ENCODE results near the gene TPM2.

TPM2 gene

DNA sequence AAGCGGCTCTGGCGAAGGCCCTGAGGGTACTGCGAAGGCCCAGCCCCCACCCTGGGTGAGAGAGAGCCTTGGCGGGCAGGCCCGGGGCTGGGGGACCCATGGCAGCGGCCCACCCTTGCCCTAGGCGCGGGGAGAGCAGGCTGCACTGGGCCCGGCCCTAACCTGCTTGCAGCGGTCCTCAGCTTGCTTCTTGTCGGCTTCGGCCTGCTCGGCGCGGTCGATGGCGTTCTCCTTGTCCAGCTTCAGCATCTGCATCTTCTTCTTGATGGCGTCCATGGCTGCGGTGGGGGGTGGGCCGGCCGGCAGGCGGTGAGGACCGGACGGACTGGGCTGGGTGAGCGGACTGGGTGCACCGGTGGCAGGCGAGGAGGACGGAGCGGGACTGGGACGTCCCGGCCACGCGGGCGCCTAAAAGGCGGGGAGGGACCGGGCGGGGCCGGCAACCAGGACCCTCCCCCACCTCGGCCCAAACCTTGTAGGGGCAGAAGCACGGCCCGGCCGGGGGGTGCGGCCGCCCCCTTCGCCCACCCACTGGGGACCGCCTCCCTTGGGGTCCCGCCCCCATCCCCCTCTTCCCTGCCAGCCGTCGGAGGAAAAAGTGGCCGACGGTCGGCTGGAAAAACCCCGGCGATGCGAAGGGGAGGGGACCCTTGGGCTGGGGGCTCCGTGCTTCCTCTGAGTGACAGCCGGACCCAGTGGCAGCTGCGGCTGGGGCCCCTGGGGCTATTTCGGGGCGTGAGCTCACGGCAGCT is at the start of gene TPM2:
Gene TPM2, minus strand, starts transcription at position 384 of the 752 bp plus-strand sequence. Its CDS starts 108 bp downstream, at position 276.
- DNase-seq: no peak

DNA sequence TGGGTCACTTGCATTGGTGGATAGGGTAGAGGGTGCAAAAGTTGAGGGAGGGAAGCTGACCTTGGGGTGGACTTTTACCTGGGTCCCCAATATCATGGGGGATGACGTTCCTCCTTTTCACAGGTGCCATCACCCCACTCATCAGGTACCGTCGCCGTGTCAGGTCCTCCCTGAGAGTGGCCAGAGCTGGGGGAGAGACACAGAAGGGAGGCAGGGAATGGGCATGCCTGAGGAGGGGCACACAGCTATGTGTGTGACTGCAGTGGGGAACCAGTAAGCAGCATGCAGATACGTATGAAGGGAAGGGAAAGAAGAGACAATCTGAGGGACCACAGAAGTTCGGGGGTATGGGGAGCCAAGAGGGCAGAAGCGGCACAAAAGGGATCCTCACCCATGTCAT is 49.2 kb upstream of the TPM2 start:
- DNase-seq: no peak

DNA sequence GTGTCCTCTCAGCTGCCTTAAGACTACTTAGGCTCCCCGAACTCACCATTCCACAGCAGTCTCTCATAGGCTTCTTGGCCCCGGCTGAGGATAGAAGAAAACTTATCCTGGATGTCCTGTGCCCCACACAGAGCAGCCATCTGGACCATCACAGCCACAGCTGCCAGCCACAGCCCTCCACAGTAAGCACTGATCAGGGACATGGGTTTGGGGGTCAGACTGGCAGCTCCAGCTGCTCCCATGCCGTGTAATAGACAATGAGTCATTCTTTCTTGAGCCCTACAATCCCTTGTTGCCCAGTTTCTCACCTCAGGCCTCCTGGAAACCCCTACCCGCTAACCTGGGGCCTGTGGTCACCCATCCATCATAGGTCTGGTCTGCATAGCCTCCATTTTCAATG is 48.5 kb upstream of the TPM2 start:
- no peak for DNase-seq

DNA sequence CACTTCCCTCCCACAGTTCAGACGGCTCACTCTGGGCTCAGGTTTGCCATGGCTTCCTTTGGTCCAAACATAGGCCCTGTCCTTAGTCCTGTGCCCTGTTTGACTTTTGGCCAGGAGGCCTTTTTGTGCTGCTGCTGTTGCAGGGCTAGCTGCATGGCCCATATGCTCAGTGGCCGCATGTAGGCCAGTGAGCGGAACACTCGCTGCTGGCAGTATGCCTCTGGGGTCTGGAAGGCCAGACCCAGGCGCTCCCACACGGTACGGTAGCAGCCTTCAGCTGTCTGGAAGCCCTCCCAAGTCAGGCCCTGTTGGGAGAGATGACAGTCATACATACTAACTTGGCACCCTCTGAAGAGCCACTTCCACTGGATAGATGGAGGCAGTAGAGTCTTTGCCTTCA is 47.4 kb upstream of the TPM2 start:
- no peak for DNase-seq

DNA sequence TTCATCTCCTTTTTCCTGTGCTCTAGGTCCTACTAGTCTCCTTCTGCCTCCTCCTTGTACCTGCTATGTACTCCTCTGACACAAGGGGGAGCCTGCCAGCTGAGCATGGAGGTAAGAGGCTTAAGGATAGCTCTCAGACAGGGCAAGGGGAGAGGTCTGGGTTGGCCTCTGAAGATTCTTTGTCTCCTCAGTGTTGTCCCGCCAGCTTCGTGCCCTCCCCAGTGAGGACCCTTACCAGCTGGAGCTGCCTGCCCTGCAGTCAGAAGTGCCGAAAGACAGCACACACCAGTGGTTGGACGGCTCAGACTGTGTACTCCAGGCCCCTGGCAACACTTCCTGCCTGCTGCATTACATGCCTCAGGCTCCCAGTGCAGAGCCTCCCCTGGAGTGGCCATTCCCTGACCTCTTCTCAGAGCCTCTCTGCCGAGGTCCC is 46.5 kb upstream of the TPM2 start:
- DNase-seq: peak; percentile 75

DNA sequence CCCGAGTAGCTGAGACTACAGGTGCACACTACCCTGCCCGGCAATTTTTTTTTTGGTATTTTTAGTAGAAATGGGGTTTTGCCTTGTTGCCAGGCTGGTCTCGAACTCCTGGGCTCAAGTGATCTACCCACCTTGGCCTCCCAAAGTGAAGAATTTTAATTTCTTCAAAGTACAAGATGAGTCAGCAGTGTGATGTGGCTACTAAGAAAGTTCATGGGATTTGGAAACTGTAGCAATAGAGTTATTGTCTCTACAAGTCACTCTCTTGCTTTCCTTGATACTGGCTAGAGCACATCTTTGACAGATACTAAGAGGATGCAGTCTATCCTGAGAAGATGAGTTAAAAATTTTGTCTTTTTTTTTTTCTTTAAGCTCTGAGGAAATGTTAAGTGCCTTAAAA is 44.4 kb upstream of the TPM2 start:
- DNase-seq: no peak

DNA sequence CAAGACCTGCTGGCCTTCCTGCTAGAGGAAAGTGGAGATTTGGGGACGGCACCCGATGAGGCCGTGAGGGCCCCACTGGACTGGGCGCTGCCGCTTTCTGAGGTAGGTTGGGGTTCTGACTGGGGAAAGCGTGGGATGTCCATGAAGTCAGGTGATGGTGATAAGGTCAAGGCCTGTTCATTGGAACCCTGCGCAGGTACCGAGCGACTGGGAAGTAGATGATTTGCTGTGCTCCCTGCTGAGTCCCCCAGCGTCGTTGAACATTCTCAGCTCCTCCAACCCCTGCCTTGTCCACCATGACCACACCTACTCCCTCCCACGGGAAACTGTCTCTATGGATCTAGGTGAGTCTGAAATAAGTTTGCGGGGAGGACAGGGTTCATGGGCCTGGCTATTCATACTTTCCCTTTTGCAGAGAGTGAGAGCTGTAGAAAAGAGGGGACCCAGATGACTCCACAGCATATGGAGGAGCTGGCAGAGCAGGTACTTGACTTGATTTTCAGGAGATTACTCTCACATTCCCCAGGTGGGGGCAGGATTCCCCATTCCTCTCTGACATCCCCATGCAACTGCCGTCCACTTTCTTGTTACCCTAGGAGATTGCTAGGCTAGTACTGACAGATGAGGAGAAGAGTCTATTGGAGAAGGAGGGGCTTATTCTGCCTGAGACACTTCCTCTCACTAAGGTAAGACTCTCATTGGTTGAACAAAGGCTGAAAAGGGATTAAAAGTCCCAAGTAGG is 43.2 kb upstream of the TPM2 start:
- peak; percentile 61 for DNase-seq

DNA sequence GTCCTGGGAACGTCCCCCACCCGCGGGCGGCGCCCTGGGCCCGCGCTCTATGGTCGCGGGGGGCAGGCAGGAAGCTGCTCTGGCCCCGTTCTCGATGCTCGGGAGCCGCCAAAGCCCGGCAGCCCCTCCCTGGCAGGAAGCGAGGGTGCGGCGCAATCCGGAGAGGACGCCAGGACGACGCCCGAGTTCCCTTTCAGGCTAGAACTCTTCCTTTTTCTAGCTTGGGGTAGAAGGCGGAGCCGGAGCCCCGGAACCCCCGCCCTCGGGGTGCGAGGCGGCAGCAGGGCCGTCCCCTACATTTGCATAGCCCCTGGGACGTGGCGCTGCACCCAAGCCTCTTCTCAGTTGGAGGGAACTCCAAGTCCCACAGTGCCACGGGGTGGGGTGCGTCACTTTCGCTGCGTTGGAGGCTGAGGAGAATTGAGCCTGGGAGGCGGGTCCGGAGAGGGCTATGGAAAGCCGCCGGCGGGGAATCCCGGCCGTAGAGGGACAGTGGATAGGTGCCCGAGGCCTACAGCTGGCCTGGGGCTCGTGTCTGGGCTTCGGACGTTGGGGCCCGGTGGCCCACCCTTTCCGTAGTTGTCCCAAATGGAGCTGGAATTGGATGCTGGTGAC is 42.6 kb upstream of the TPM2 start, which contains the start of the genes CREB3 and TLN1:
Gene CREB3, plus strand, starts transcription at position 482 of the 615 bp plus-strand sequence. Its CDS starts 107 bp downstream, at position 589.
Gene TLN1, minus strand, starts transcription at position 11 of the 615 bp plus-strand sequence. CDS start 6,501 bp downstream, outside the sequence.
- DNase-seq: peak; percentile 98

DNA sequence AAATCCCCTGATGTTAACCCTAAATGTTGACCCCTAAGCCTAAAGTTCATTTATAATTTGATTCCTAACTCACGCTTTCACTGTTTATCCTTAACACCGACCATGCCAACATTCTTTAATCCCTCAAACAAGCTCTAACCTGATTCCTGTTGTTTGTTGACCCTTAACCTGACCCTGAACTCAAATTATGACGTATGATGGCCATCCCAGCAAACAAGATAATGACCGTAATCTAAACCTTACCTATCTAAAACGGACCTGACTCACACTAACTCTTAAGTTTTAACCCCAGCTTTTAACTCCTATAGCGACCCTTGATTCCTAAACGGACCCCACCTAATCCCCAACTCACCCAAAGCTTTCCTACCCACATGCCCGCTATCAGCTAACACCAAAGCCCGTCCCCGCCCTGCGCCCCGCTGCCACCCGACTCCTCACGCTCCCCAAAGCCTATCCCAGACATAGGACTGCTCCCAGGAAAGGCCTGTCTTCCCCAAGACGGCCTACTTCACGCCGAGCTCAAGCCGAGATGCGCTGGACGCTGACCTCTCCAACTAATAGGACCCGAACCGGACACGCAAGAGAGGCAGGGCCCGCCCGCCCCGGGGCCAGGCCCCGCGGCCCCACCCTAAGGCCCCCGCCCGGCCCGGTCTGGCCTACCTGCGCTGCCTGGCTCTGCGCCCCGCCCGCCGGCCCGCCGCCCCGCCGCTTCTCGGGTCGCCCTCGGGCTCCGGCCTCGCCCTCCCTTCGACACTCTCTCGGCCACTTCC is 41.9 kb upstream of the TPM2 start:
- peak; percentile 40 for DNase-seq

DNA sequence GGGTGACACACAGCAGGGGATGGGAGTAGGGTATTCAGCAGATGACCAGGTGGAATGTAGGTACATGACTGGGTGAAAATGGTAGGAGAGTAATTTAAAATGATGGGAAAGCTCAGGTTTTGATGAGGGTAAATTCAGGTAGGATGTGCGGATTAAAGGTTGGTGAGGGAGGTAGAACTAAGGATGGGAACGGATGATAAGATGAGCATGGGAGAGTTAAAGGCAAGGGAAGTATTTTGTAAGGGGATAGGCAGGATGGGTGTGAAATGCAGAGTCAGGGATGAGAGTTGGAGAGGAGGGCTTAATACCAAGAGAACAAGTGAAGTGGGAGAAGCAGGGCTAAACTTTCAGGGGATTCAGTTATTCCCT is 40.7 kb upstream of the TPM2 start:
- no peak for DNase-seq

DNA sequence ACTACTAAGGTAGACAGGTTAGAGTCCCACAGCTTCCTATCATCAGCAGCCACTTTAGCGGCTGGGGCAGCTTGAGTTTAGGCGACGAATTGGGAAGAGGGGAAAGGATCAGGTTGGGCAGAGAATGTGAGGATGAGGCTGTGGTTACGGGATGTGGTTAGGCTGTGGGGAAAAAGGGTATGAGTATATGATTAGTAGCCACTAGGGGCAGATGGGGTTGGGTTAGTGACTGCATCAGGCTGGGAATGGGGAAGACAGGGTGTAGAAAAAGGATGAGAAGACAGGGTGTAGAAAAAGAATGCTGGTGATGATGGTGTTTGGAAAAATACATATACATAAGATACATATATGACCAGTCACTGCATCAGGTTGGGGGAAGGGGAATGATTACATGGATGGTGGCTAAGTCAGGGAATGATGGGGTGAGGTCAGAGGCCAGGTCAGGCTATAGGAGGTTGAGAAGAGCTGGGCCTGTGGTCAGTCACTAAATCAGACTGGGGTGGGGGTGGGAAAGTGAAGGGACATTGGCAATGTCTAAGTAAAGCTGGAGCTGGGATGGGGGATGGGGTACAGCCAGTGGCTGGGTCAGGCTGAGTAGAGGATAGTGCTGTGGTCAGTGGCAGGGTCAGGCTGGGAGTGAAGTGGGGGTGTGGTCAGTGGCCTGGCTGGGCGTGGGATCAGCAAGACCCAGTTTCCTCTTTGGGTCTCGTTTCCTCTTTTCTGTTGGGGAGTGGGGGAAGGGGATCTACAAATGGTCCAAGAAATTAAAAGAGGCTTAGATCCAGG is 40.2 kb upstream of the TPM2 start:
- DNase-seq: peak; percentile 31

DNA sequence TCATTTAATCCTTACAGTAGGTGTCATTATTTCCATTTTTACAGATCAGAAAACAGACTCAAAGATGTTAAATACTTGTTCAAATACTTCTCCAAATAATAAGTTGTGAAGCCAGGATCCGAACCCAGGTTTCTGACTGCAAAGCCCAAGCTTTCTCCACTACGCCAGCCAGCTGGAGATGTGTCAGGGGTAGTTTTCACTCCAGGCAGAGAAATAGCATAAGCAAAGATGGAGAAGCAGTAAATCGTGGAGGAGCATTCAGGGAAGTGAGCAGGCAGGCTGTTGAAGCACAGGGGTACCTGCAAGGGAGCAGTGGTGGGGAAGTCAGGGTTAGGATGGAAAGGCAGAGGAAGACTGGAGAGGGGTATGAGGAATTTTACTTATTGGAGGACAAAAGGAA is 39.4 kb upstream of the TPM2 start:
- no peak for DNase-seq

DNA sequence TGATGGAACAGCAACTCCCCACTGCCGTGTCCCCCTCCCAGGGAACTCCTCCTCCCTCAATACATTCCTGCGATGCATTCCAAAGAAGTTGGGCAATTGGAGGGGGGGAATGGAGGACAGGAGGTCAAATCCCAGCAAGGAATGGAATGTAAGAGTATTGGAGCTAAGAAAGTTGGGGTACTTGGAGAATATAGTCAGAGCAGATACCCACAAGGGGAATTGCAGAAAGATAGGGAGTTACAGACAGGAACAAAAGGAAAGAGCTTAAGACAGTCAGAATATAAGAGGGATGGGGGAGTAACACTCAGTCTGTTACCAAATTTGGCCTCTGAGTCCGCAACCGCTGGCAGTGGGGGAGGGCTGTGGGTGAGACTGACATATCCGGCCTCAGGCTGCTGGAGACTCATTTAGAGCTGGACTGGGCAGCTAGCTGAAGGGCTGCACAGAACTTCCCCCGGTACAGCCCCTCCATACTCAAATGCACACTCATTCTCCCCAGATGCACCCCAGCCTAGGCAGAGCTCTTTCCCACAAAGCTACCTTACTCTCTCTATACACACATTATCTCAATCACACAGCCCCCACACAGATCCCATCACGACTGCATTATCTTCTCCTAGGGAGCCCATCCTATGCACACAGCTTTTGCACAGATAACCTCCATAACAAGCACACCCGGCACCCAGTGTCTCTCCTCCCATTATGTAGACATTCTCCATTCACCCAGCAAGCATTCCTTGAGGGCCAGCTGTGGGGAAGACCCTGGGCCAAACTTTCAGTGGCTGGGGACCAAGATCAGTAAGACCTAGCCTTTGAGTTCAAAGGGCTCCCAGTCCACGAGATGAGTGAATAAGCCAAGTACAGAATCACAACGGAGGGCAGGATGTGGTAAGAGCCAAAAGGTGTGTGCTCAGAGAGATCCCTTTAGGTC is 38.6 kb upstream of the TPM2 start:
- peak; percentile 59 for DNase-seq

DNA sequence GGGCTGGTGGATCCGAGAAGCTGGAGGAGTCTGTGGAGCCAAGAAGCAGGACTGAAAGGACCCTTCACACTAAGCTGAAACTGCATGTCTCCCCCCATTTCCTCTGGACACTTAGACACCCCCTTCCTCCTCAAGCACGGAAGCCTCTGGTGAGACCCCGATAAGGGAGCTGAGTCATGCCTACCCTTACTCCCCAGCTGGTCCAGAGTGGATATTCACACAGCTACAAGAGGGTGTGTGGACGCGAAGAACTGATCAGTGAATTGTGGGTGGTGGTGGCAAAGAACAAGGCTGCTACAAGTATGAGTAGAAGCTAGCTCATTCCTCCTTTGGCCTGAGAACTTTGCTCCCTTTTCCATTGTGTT is 37.9 kb upstream of the TPM2 start:
- no peak for DNase-seq

DNA sequence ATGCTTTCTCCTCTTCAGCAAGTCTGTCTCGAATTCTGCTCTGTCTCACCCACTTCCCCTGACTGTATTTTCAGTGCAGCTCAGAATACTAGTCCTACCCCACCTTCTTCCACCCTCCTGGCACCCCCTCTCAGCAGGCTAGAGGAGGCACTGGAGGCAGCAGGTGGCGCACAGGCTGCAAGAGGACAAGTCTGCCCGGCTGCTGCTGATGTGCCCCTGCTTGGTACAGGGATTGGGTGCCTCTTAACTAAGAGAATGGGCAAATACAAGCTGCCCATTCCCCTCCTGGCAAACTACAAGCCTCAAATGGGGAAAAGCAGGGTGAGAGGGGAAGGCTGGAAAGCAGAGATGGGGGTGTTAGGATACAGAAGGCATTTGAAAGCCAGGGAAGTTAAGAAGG is 37.2 kb upstream of the TPM2 start:
- DNase-seq: peak; percentile 37

DNA sequence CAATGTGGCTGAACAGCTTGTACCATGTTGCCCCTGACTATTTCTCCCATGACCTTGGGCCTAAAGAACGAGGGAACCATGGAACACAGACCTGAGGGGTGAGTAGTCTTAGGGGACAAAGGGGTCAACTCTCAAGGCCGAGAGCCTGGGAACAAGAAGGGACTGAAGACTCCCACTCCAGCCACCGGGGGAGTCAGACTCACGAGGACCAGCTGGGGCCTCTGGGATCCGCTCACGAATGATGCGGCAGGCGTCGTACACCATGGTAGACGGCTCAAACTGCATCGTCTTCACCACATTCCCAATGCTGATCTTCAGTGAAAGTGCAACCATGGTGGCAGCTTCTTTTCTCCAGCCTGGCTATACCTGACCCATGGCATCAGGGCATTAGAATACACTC is 35.6 kb upstream of the TPM2 start:
- no peak for DNase-seq

DNA sequence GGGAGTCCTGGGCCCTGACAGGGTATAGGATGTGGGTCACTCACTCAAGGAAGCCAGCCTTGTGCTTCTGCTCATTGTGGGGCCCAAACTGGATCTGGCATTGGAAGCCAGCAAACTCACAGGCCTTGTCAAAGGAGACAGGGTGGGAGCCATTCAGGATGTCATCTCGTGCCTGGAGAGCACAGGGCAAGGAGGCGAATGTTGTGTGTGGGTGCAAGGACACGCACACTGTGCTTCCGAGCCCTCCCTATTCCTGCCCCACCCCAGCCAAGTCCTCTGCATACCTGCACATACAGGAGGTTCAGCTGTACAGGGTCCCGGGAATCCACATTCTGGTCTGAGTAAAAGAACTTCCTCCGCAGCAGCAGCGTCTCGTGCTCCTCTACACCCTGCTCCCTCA is 34.2 kb upstream of the TPM2 start:
- DNase-seq: no peak

DNA sequence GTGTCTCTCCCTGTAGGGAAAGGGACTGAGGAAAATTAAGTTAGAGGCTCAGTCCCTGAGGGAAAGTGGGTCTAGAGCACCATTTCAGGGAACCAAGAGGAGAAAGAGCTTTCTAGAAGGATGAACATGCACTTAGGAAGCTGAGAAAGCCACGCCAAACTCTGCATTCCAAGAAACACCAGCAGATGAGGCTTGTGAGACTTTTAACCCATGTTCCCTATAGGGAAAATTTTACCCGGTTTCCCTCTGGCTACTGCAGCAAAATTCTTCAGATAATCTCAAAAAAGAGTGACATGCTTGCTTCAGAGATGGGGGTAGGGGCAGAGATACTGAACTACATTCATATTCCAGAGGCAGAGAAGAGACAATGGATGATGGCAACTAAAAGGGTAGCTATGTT is 33.7 kb upstream of the TPM2 start:
- DNase-seq: no peak

DNA sequence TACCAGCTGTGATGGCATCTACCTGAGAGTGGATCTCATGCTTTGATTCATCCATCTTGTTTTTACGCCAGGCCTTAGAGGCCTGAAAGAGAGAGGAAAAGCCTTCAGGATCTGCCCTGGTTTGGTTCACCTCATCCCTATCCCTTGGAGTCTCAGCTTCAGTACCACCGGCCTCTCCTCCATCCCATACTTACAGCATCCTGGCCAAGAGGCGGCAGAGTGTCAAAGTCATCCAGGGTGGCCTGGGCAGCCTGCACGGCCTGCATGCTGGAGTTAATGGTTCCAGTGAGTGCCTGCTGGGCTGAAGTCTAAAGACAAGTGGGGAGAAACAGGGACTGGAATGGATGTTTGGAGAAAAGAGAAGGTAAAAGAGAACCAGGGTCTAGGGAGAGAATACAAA is 29.8 kb upstream of the TPM2 start:
- DNase-seq: no peak

DNA sequence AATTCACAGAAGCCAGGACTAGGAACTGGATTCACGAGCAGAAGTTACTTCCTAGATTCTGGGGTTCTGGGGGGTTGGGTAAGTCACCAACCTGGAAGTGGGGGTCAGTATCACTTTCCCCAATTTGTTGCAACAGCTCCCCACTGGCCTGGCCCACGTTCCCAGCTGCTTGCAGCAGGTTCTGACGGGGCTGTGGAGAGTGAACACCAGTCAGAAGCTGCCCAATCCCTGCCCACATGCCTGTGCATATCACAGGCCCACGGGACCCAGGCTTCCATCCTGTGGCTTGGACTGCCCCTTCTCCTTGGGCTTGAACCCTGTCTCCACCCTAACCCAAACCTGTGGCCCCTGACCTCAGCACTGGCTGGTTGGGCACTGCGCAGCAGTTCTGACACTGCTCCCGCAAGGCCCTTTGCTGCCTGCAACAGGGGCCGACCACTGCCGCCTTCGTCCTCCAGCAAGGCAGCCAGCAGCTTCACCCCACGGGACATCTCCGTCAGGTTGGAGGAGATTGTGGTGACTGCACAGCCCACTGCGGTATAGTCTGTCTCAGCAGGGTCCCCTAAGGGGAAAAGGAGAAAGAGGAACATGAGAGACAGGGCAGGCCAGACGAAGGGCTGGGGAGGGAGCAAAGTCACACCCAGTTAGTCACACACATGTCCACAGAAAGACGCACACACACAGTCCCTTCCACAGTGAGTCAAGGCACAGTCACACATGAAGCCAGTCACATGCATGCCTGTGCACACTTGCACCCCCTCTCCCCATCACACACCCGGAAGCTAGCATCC is 29.2 kb upstream of the TPM2 start:
- DNase-seq: no peak

All from activated CD4-positive, alpha-beta T cell treated with anti-CD3 and anti-CD28 coated beads for 48 hours (primary cell).